HG03103 (cell line): Measurements from ENCODE around the gene ZHX3.

Source experiments
- ATAC-seq: cut with Tn5 transposase; IDR thresholded peaks from one replicate; pipeline ENCODE4 v1.9.1; 2021; ENCODE audit warnings: low read depth; ENCODE audit not compliant: unreplicated experiment

The ZHX3 gene

DNA sequence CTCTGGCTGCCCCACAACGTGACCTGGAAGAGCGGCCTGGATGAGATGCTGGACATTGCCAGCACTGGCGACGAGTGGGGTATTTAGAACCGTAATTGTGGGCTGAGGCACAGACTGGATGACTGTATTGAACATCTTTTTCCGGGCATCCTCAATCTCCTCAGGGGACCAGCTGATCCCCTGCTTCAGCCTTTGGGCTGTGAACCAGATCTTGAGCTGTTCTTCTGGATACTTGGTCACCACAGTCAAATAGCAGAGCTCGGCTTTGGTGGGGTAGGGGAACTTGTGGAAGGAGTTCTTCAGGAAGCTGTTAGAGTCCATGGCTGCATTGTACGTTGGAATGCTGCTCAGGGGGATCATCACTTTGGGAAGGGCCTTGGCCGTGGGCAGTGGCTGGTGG lies 113.9 kb downstream of the ZHX3 start:
- no peak for ATAC-seq

- ATAC-seq: no peak
These were observed 115.1 kb downstream of the ZHX3 start for GRCh38 chr20:41202426-41202825.

GRCh38 chr20:41201760-41202159 lies 115.8 kb downstream of the ZHX3 start:
- no peak for ATAC-seq

GRCh38 chr20:41200446-41201202 lies 116.9 kb downstream of the ZHX3 start:
- ATAC-seq: no peak

GRCh38 chr20:41198443-41198842 lies 119.1 kb downstream of the ZHX3 start:
- ATAC-seq: no peak

GRCh38 chr20:41196653-41197225 lies 120.8 kb downstream of the ZHX3 start:
- ATAC-seq: no peak

GRCh38 chr20:41192575-41192974 lies 125.0 kb downstream of the ZHX3 start:
- ATAC-seq: no peak

GRCh38 chr20:41191562-41192500 lies 125.7 kb downstream of the ZHX3 start:
- no peak for ATAC-seq

- no peak for ATAC-seq
These were observed 129.9 kb downstream of the ZHX3 start for GRCh38 chr20:41187668-41188067.

DNA sequence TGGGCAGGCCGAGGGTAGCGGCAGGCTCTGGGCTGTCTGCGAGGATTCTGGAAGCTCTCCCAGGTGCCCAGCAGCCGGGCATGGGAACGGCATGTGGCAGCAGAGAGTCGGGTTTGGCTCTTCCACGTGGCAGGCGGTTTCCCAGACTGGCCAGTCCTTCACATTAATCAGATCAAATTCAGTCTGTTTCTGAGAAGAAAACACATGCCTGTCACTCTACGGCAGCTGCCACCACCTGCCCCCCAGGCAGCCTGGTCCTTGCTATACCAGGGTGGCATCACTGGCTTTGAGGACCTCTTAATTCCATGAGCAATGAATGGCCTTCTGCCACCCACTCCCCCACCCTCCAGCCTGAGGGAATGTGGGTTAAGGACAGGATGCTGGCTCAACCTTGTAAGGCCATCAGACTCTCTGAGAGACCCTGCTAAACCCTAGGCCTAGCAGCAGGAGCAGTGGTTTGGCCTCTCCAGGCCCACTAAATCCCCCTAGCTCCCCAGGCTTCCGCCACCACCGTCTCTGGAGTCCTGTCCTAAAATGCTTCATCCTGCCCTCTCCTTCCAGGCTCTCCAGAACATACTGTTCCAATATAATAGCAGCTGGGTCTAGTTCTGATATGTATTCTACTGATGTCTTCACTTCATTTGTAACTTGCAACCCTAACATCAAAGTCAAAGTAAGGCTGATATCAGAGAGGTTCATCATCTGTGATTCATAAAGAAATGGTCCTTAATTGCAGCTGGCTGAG lies 132.3 kb downstream of the ZHX3 start:
- ATAC-seq: no peak

DNA sequence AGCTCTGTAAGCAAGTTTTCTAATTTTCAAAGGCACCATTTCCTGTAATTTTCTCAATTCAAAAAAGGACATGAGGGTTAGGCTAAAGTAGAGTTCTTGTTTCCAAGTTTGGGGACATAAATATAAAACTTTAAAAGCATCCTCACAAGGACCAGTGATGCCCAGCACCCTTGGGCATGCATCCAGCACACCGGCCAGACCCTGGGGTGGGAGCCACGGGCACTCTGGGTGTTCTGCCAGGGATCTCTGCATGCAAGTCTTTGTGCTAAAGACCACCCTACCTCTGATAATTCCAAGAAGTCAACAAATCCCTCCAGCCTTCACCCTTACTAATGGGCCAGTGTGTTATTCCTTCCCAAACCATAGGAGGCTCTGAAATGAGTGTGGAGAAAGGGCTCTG lies 133.7 kb downstream of the ZHX3 start:
- no peak for ATAC-seq

DNA sequence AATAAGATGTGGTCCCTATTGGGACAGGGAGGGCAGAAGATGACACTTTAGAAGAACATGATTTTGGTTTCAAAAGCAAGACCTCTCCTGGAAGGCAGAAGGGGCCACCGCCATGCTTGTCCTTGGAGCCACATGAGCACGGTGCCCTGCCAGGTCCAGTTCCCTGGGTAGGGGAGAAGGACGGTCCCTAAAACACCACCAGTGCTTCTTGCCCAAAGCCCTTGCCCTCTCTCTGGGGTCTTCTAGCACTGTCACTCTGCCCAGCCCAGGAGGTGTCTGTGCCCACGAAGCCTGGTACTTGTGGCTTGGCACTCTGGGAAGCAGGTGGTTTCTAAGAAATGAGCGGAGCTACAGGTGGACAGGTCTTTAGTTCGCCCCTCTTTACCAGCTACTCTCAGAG lies 134.1 kb downstream of the ZHX3 start:
- no peak for ATAC-seq

- no peak for ATAC-seq
These were observed 135.0 kb downstream of the ZHX3 start for GRCh38 chr20:41182296-41183212.

DNA sequence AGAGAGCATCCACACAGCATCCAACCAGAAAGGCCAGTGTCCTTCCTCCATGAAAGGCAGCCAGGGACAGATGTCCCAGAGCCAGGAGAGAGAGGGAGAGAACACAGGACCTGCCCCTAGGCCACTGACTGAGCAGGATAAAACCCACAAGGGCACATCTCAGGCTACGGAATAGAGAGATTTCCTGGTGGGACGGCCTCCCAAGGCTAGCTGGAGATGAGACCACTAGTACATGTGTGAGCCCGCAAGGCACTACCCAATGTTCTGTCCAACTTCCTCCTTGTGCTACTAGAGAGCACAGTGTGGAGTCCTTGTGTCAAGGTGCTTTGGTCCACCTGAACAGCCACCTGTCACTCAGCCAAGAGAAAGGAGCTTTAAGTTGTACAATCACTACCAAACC lies 136.0 kb downstream of the ZHX3 start:
- no peak for ATAC-seq

- no peak for ATAC-seq
These were observed 136.8 kb downstream of the ZHX3 start for GRCh38 chr20:41180599-41181333.

DNA sequence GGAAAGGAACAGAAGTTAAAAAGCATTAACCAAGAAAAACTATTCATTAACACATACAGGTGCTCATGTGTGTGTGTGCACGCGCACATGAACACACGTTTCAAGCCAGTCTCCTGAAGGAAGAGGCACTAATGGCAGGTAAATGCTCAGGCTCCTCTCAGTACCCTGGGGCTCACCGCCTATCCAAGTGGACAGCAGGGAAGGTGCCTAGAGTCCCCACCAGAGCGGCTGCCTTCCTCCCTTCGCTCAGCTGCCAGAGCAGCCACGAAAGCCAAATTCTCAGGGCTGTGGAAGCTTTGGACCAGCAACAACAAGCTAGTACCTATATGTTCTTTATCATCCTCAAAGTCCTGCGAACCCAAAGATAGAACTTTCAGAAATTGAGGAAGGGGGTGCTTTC lies 137.6 kb downstream of the ZHX3 start:
- no peak for ATAC-seq

GRCh38 chr20:41178904-41179432 lies 138.6 kb downstream of the ZHX3 start:
- ATAC-seq: no peak

- ATAC-seq: no peak
These were observed 139.0 kb downstream of the ZHX3 start for GRCh38 chr20:41178495-41178894.

DNA sequence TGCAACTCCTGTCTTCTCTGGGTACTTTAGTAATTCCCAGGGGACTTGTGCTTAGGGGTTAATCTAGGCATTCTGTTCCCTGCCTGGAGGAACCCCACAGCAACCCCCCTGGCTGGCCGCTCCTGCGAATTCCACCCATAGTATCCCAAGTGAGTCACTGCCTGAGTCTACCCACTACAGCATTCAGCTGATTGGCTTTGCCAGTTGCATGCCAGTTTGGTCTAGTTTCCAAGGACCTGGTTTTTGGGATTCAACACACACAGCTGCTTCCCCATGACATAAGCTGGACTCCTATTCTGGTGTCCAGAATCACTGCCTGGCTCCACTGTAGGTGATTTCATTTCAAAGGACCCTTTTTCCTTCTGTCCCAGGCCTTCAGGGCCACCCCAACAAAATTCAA lies 139.9 kb downstream of the ZHX3 start:
- ATAC-seq: no peak
